ENCODE data around the gene LRTM2. TPM values are rescaled to one million over a fixed set of nuclear protein-coding genes. Genes with fewer than 3 reads are reported as not detected.

LRTM2 gene
- total RNA-seq, 1 donor from 2014 or later = not detected

DNA sequence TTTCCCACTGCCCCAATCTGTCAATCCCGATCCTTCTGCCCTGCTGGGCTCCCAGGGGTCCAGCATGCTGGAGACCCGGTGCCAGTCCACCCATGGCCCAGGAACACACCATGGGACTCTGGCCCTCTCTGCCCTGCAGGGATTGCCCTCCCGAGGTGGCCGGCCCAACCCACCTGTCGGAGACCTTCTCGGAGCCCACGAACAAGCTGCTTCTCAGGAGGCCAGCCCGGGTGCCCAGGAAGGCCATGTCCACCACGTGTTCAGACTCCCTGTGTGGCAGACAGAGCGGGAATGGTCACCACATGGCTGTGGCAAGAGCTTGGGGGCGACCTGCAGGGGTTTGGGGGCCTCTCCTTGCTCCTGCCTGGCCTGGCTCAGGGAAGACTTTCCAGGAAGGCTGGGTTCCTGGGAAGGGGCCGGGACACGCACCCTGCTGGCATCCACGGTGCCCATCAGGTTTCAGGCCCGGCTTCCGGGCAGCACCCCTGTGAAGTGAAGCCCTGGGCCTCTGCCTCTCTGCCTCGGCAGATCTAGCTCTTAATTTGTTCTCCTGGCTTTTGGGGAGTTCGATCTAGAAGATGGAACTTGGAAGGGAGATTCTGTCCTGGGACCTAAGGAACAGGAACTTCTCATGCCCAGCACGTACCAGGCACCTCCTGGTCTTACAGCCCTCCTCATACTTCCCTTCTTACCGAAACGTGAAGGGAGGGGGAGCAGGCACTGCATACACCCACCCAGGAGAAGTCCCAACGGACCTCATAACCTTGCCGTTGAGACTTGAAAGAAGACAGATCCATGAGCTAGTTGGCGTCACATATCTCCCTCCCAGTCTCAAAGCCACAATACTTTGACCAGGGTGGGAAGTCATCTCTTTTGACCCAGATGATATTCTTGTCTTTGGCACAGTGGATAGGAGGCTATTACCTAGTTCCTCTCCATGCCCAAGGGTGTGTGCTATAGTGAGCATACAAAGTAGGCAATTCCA is 26.3 kb downstream of the LRTM2 start:
- ATAC-seq (ENCODE audit: poor library complexity) = no peak
- intact Hi-C loops (cut with DNase I) = no loop called here
- DNase-seq = no peak

- DNase-seq = no peak
- intact Hi-C loops (cut with DNase I) = no loop called here
- no peak for ATAC-seq (ENCODE audit: poor library complexity)
These were observed 27.0 kb downstream of the LRTM2 start for GRCh38 chr12:1847411-1847810.

- intact Hi-C loops (cut with DNase I) = no loop called here
- DNase-seq = no peak
- ATAC-seq (ENCODE audit: poor library complexity) = no peak
These were observed 27.8 kb downstream of the LRTM2 start for GRCh38 chr12:1848146-1848545.

- intact Hi-C loops (cut with DNase I) = no loop called here
- DNase-seq = no peak
- ATAC-seq (ENCODE audit: poor library complexity) = no peak
These were observed 28.4 kb downstream of the LRTM2 start for GRCh38 chr12:1848745-1849144.

DNA sequence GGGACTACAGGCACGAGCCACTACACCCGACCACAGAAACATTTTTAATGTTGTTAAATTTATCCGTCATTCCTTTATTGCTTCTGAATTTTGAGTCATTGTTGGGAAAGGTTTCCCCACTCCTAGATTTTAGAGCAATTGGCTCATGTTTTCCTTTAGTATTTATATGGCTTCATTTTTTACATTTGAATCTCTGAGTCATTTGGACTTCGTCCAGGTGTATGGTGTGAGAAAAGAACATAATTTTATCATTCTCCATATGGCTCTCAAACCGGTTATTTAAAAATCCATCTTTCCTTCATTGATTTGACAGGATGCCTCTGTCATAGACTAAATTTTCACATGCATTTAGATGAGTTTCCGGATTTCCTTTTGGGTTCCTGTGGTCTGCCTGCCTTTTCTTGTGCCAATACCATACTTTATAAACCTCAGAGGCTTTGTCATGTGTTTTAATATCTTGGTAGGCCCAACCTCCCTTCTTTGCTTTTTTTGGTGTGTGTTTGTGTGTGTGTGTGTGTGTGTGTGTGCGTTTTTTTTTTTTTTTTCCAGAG is 30.9 kb downstream of the LRTM2 start:
- DNase-seq (no peak), ATAC-seq (ENCODE audit: poor library complexity) (no peak)
- intact Hi-C loops (cut with DNase I) = no loop called here

GRCh38 chr12:1852076-1852475 is 31.7 kb downstream of the LRTM2 start:
- ATAC-seq (ENCODE audit: poor library complexity) = no peak
- intact Hi-C loops (cut with DNase I) = no loop called here
- no peak for DNase-seq

DNA sequence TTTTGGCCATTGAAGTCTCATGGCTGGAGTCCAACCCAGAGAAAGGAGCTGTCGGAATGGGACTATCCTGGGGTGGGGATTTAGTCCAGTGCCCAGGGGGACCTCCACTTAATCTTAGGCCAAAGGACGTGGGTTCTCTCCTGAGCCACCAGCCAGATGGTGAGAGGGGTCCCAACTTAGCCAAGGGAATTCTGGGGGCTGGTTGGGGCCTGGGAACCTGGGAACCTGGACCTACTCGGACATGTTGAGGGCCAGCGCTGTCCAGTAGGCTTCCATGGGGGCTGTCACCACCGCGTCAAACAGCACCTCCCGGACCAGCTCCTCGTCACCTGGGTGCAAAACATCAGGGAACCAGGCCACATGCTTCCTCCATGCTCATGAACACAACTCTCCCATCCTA is 33.4 kb downstream of the LRTM2 start:
- ATAC-seq (ENCODE audit: poor library complexity) (no peak), DNase-seq (no peak)
- intact Hi-C loops (cut with DNase I) = no loop called here

- ATAC-seq (ENCODE audit: poor library complexity) (no peak), DNase-seq (no peak)
- intact Hi-C loops (cut with DNase I) = no loop called here
These were observed 34.9 kb downstream of the LRTM2 start for GRCh38 chr12:1855241-1855640.

GRCh38 chr12:1857086-1857485 is 36.7 kb downstream of the LRTM2 start:
- DNase-seq (no peak), ATAC-seq (ENCODE audit: poor library complexity) (no peak)
- intact Hi-C loops (cut with DNase I) = no loop called here

DNA sequence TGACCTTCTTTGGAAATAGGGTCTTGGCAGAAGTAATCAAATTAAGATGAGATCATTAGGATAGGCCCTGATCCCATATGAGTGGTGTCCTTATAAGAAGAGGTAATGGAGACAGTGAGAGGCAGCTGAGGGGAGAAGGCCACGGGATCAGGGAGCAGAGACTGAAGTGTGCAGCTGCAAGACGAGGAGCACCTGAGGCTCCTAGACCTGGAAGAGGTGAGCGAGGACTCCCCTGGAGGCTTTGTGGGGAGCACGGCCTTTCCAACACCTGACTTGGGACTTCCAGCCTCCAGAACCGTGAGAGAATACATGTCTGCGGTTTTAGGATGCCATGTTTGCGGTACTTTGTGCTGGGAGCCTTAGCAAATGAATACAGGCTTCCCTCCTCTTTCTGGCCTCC is 37.5 kb downstream of the LRTM2 start:
- intact Hi-C loops (cut with DNase I) = no loop called here
- no peak for ATAC-seq (ENCODE audit: poor library complexity)
- DNase-seq = no peak

- intact Hi-C loops (cut with DNase I) = no loop called here
- no peak for ATAC-seq (ENCODE audit: poor library complexity)
- no peak for DNase-seq
These were observed 38.1 kb downstream of the LRTM2 start for GRCh38 chr12:1858456-1858855.

DNA sequence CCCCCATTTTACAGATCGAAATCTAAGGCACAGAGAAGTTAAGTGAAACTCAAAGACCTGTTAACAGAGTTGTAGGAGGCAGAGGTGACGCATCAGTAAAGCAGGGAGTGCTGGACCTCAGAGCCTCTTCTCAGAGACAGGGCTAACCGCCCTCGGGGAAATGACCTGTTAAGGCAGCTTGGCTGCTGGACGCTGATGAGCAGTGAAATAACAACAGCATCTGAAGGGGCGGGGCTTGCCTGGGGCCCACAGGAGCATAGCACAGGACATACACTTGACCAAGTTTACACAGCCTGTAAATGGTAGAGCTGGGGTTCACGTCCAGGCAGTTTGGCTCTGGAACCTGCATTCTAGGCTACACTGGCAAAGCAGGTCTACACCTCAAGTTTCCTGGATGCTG is 39.3 kb downstream of the LRTM2 start:
- ATAC-seq (ENCODE audit: poor library complexity) = no peak
- intact Hi-C loops (cut with DNase I) = no loop called here
- DNase-seq = no peak

DNA sequence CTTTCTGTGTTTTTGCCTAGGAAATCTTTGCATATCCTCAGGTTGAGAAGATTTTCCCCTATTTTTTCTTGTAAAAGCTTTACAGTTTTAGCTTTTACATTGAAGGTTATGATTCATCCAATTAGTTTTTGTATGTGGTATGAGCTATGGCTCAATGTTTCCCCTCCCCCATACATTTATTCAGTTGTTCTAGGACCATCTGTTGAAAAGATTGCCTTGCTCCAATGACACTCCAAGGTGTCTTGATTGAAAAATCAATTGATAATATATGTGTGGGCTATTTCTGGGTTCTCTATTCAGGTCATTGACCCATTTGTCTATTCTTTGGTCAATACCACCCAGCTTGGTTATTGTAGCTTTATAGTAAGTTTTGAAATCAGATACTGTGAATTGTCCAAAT is 42.6 kb downstream of the LRTM2 start:
- DNase-seq (no peak), ATAC-seq (ENCODE audit: poor library complexity) (no peak)
- intact Hi-C loops (cut with DNase I) = no loop called here

GRCh38 chr12:1863823-1864222 is 43.5 kb downstream of the LRTM2 start:
- no peak for DNase-seq
- intact Hi-C loops (cut with DNase I) = no loop called here
- ATAC-seq (ENCODE audit: poor library complexity) = no peak

GRCh38 chr12:1864456-1864855 is 44.1 kb downstream of the LRTM2 start:
- intact Hi-C loops (cut with DNase I) = no loop called here
- ATAC-seq (ENCODE audit: poor library complexity) = no peak
- DNase-seq = no peak

DNA sequence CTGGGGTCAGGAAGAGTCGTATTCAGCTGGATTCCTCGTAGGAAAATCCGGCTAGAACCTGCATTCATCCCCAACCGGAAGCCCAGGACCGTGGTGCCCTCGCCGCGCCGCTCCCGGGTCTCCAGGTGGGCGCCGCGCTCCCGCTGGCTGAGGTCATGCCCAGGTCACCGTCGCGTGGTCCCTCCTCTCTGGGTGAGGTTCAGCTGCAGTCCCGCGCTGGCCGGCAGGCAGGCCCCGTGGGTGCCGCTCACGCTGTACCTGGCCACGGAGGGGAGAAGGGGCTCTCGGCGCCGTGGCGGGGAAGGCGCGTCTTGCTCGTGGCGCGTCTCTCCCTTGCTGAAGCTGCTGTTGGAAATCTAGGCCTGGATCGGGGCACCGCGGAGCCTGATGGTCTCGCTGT is 44.5 kb downstream of the LRTM2 start:
- intact Hi-C loops (cut with DNase I) = no loop called here
- ATAC-seq (ENCODE audit: poor library complexity) = no peak
- DNase-seq = no peak

DNA sequence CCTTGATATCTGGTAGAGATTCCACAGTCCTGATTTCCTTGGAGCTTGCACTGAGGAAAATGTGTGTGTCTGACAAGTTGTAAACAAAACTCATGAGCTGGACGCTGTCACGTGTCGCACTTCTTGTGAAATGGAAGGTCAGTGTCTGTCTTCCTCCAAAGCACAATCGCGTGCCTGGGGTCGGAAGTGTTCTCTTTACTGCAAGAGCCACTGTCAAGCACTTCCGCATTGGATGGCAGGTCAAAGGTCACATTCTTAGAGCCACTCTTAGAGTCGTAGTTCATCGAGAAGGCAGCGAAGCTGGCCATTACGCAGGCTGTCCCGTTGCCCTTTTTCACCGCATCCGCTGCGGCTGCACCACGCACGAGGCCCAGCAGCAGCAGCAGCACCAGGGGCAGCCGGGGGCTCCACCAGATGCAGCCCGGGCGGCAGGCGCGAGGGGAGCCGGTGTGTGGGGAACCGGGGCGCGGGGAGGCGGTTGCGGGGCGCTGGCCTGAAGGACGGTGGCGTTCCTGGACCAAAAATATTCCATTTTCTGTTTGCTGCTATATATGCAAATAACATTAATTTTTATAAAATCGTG is 45.0 kb downstream of the LRTM2 start:
- ATAC-seq (ENCODE audit: poor library complexity) = no peak

DNA sequence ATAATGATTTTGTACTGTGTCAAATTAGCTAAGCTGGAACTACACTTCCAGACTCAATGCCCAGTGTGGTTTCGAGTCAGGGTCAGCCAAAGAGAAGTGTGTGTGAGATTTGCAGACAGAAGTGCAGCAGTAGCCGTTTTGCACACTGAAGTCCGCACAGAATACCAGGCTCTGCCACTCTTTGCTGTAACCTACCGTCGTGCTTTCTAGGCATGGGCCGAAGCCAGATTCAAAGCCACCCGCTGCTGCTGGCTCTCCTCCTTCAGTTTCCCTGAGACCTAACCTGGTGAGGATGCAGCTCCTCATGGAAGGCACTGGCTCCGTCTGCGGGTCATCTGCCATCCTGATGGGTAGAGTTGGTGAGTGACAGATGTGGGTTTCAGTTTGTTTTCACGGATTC is 48.8 kb downstream of the LRTM2 start:
- DNase-seq = no peak
- intact Hi-C loops (cut with DNase I) = no loop called here
- ATAC-seq (ENCODE audit: poor library complexity) = no peak

More for the DNA sequence above, 45.0 kb downstream of the LRTM2 start:
- intact Hi-C loops (cut with DNase I) = no loop called here
- DNase-seq = no peak

DNA sequence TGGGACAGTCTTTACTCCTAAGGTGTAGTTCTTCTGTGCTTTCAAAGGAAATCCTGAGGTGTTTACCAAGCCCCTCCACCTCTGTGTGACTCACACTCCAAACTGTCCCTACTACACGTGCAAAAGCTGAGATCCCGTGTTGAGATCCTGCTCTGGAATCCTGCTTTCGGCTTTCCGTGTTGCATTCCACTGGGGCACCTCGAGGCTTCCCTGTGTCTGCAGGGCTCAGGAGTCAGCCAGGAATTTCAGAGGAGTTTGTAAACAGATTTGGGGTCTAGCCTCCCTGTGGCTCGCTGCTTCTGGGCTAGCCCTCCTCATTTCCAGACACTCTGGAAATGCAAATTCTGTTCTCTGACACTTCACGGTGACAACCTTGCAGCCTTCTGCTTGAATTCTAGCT is 49.7 kb downstream of the LRTM2 start:
- ATAC-seq (ENCODE audit: poor library complexity) (no peak), DNase-seq (no peak)

More for the DNA sequence above, 49.7 kb downstream of the LRTM2 start:
- intact Hi-C loops (cut with DNase I) = no loop called here
